ENCODE data around the gene UNC13A.

- TF ChIP-seq CTCF (IDR thresholded peaks at IDR 0.05) = no peak
- no peak for TF ChIP-seq POLR2A (IDR thresholded peaks at IDR 0.05)
Measured at GRCh38 chr19:17687141-17687856, 855 bp downstream of the UNC13A start.

All from adrenal gland (tissue), 5 donors.